Measurements from ENCODE around the gene B4GALT6. TPM values are rescaled to one million over a fixed set of nuclear protein-coding genes. Genes with fewer than 3 reads are reported as not detected.

B4GALT6 gene
- total and polyA plus RNA-seq, 2 of the 8 experiments (the other 6 are each of a cell fraction or from before 2014, with no cell fraction given), result 6.3 to 41.5 TPM

DNA sequence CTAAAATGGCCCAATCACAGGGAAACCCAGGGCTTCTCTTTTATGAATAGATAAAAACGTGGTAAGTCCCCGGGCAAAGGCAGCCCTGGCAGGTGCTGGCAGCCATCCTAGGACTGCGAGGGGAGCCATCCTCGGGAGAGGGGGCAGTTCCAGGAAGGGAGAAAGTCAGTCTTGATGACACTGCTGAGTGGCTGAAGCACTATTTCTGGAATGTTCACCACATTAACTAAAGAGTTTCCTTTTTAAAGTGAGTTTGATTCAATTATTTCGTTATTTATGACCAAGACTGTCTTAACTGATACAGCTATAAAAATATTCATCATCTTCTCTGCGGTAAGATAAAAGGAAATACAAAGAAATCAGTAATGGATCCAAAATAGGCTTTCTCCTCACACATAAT is 72.3 kb downstream of the B4GALT6 start (continued):
- TF ChIP-seq CBX8 (IDR thresholded peaks at IDR 0.05; ENCODE audit: borderline replicate concordance, low read depth, low read length) (no peak), SP2 (IDR thresholded peaks at IDR 0.05; ENCODE audit: low read length) (no peak), GTF2F1 (IDR thresholded peaks at IDR 0.05; ENCODE audit: borderline replicate concordance, low read depth, low read length) (no peak), RAD21 (IDR thresholded peaks at IDR 0.05 in 1 of 2, conservative IDR thresholded peaks at IDR 0.05 in 1 of 2; ENCODE audit: low read depth in 2 of 2, low read length in 2 of 2) (no peak), POU5F1 (IDR thresholded peaks at IDR 0.05; ENCODE audit: low read depth, low read length) (no peak)
- TF ChIP-seq, protein P1, sequence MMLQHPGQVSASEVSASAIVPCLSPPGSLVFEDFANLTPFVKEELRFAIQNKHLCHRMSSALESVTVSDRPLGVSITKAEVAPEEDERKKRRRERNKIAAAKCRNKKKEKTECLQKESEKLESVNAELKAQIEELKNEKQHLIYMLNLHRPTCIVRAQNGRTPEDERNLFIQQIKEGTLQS (IDR thresholded peaks at IDR 0.05; ENCODE audit: insufficient read depth, low read depth, low read length), result no peak

Measured in H1 (cell line).